PC-9 (cell line): ENCODE results near the gene SLC38A6. TPM values are rescaled to one million over a fixed set of nuclear protein-coding genes. Genes with fewer than 3 reads are reported as not detected.

Experiments
- BruUV-seq: library from RNA; stranded (reverse); fragments of 400-500 nt; replicated peaks from 2 replicates; lab custom pipeline; 2021; lab: Mats Ljungman, UMichigan
- CTCF ChIA-PET: fragments of 300-600 bp; sonication (Branson Sonifier 250); formaldehyde crosslinking; loops from one replicate; lab custom pipeline; 2022; ENCODE audit warnings: antibody characterized with exemption; lab: Charles Lee
- POLR2A ChIA-PET: fragments of 300-600 bp; sonication (Branson Sonifier 250); formaldehyde crosslinking; loops from one replicate; lab custom pipeline; 2022; ENCODE audit warnings: antibody characterized with exemption; ENCODE audit not compliant: unreplicated experiment; lab: Charles Lee
- DNase-seq, 2 experiments: peaks; one replicate each; pipeline versions ENCODE4 v3.0.0 to v3.0.0-alpha.2; 2015 to 2022; ENCODE audit warnings: mixed read lengths in 1 of 2
- H2AFZ ChIP-seq: fragments of 200-600 bp; sonication (generic); 2 replicates; pipeline ENCODE4 v1.8.1; 2017; ENCODE audit warnings: antibody characterized with exemption
- H3F3A ChIP-seq: fragments of 200-600 bp; sonication (generic); 2 replicates; pipeline ENCODE4 v1.8.1; 2017; ENCODE audit warnings: antibody characterized with exemption, mild to moderate bottlenecking, low read depth; ENCODE audit not compliant: insufficient read depth
- H3K27ac ChIP-seq: fragments of 200-600 bp; sonication (generic); 2 replicates; pipeline ENCODE4 v1.6.1; 2016; ENCODE audit warnings: mixed run types
- H3K27me3 ChIP-seq: fragments of 200-600 bp; sonication (generic); 2 replicates; pipeline ENCODE4 v1.6.1; 2016; ENCODE audit warnings: low read depth, mixed run types; ENCODE audit not compliant: insufficient read depth
- H3K36me3 ChIP-seq: fragments of 200-600 bp; sonication (generic); 2 replicates; pipeline ENCODE4 v1.6.1; 2016; ENCODE audit warnings: low read depth, mixed run types
- H3K4me1 ChIP-seq: fragments of 200-600 bp; sonication (generic); replicated peaks from 2 replicates; pipeline ENCODE4 v1.6.1; 2016; ENCODE audit warnings: mixed run types; ENCODE audit not compliant: insufficient read depth
- H3K4me2 ChIP-seq: fragments of 200-600 bp; sonication (generic); 2 replicates; pipeline ENCODE4 v1.6.1; 2017; ENCODE audit warnings: mixed run types
- H3K4me3 ChIP-seq: fragments of 200-600 bp; sonication (generic); 2 replicates; pipeline ENCODE4 v1.6.1; 2016; ENCODE audit warnings: mixed run types
- H3K79me2 ChIP-seq: fragments of 200-600 bp; sonication (generic); 2 replicates; pipeline ENCODE4 v1.6.1; 2017; ENCODE audit warnings: low read depth, mixed run types
- H3K9me2 ChIP-seq: fragments of 200-600 bp; sonication (generic); 2 replicates; pipeline ENCODE4 v1.8.1; 2017; ENCODE audit warnings: mild to moderate bottlenecking; ENCODE audit not compliant: insufficient read depth
- H3K9me3 ChIP-seq: fragments of 200-600 bp; sonication (generic); 2 replicates; pipeline ENCODE4 v1.8.1; 2016; ENCODE audit warnings: low read depth; ENCODE audit not compliant: insufficient read depth
- H4K20me1 ChIP-seq: fragments of 200-600 bp; sonication (generic); 2 replicates; pipeline ENCODE4 v1.8.1; 2017; ENCODE audit not compliant: insufficient read depth
- CTCF ChIP-seq: fragments of 200-600 bp; sonication (generic); conservative IDR thresholded peaks from 2 replicates; pipeline ENCODE4 v1.6.1; 2017; ENCODE audit warnings: mixed run types, antibody characterized with exemption, mild to moderate bottlenecking, moderate library complexity
- EZH2 ChIP-seq: fragments of 200-600 bp; sonication (generic); IDR thresholded peaks from 2 replicates; pipeline ENCODE4 v1.8.0; 2017; ENCODE audit warnings: antibody characterized with exemption, low read depth
- intact Hi-C: fragments of 100-400 bp; cut with micrococcal nuclease; formaldehyde crosslinking; loops from one replicate; pipeline ENCODE4 v1.10.0; 2022; ENCODE audit not compliant: unreplicated experiment
- total RNA-seq: library from RNA; stranded (reverse); gene quantifications from 2 replicates; pipeline ENCODE4 v1.2.3, GENCODE V29; 2021

Gene SLC38A6
- total RNA-seq, 1 experiment from 2014 or later = 45.5 TPM

- POLR2A ChIA-PET = no interaction called here
- no peak for TF ChIP-seq EZH2
- TF ChIP-seq CTCF = no peak
- CTCF ChIA-PET = no interaction called here
- peaks cover 13% of the 10 kb centered on the region for H3K4me1 ChIP-seq
- no peak overlapping the region for H3K27ac ChIP-seq
- no peaks in the 10 kb centered on the region for H3K27me3 ChIP-seq
- no peaks in the 10 kb centered on the region for H3K9me3 ChIP-seq
- BruUV-seq = no TSS peak
- DNase-seq = peak in 1 of 2 experiments; percentile 27
- H3K4me2 ChIP-seq = no peak overlapping the region
- no peak overlapping the region for H3K4me3 ChIP-seq
- intact Hi-C loops = no loop called here
- H3F3A ChIP-seq = peaks cover 5% of the 10 kb centered on the region; the same call in 1 of the 2 replicates
- peaks cover 4% of the 10 kb centered on the region for H3K36me3 ChIP-seq
- peaks cover 26% of the 10 kb centered on the region for H3K79me2 ChIP-seq
- no peaks in the 10 kb centered on the region for H4K20me1 ChIP-seq
- no peak overlapping the region for H2AFZ ChIP-seq
- no peaks in the 10 kb centered on the region for H3K9me2 ChIP-seq
Measured at GRCh38 chr14:60986500-60986899, 5.5 kb downstream of the SLC38A6 start.

- Histone ChIP-seq H3K27me3 (no peaks in the 10 kb centered on the region), H3K4me1 (no peaks in the 10 kb centered on the region), H3F3A (no peaks in the 10 kb centered on the region), H3K4me3 (no peak overlapping the region), H3K4me2 (no peak overlapping the region), H3K9me3 (no peaks in the 10 kb centered on the region), H3K79me2 (no peaks in the 10 kb centered on the region), H4K20me1 (no peaks in the 10 kb centered on the region), H3K9me2 (no peaks in the 10 kb centered on the region), H3K36me3 (peaks cover 4% of the 10 kb centered on the region), H3K27ac (no peak overlapping the region), H2AFZ (no peak overlapping the region)
- CTCF ChIA-PET = no interaction called here
- intact Hi-C loops = no loop called here
- BruUV-seq = no TSS peak
- POLR2A ChIA-PET = no interaction called here
- no peak for TF ChIP-seq EZH2
- TF ChIP-seq CTCF = no peak
- peak in 1 of 2 experiments; percentile 32 for DNase-seq
Measured at GRCh38 chr14:60989599-60989998, 8.6 kb downstream of the SLC38A6 start.

GRCh38 chr14:60998617-60999016, 17.6 kb downstream of the SLC38A6 start:
- BruUV-seq = no TSS peak
- Histone ChIP-seq H3F3A (no peaks in the 10 kb centered on the region), H4K20me1 (no peaks in the 10 kb centered on the region), H2AFZ (no peak overlapping the region), H3K27ac (no peak overlapping the region), H3K9me3 (no peaks in the 10 kb centered on the region), H3K27me3 (no peaks in the 10 kb centered on the region), H3K9me2 (no peaks in the 10 kb centered on the region), H3K4me3 (no peak overlapping the region), H3K4me1 (no peaks in the 10 kb centered on the region), H3K36me3 (no peaks in the 10 kb centered on the region), H3K4me2 (no peak overlapping the region), H3K79me2 (no peaks in the 10 kb centered on the region)
- intact Hi-C loops = no loop called here
- ChIA-PET POLR2A (no interaction called here), CTCF (no interaction called here)
- no peak for DNase-seq
- no peak for TF ChIP-seq EZH2
- TF ChIP-seq CTCF = no peak
